Measurements from ENCODE around the gene GATB. TPM values are rescaled to one million over a fixed set of nuclear protein-coding genes. Genes with fewer than 3 reads are reported as not detected.

Gene GATB
- total and polyA plus RNA-seq, 11 donors = 32.8 to 182 (median 83.4) TPM

- no peak overlapping the region for H3K4me3 ChIP-seq
- 83 to 93% (median 84%) methylated on average over 4 of the region's 4 CpGs for WGBS, 4 donors
- no peak overlapping the region for H3K27ac ChIP-seq
- DNase-seq = no peak
- peaks cover 0 to 7% (median 0%) of the 10 kb centered on the region in 12 donors for H3K4me1 ChIP-seq
- no peaks in the 10 kb centered on the region for H3K27me3 ChIP-seq
- ATAC-seq = no peak
- H3K36me3 ChIP-seq = no peaks in the 10 kb centered on the region
- H3K9me3 ChIP-seq = no peaks in the 10 kb centered on the region
- intact Hi-C loops (cut with DNase I) = loop anchor here in 4 of 10 donors (10.0 kb wide), 3 partner anchors 588 to 618 kb away; no protein-coding TSS in a partner anchor
- no peak for TF ChIP-seq POLR2A (IDR thresholded peaks at IDR 0.05)
Measured at GRCh38 chr4:151766691-151767090, 5.9 kb upstream of the GATB start.

- no peak for DNase-seq
- no peak for ATAC-seq
- H3K36me3 ChIP-seq = peaks cover 0 to 36% (median 25%) of the 10 kb centered on the region in 9 donors
- peak overlapping the region in 1 of 12 donors; percentile 79 for H3K27ac ChIP-seq
- H3K4me3 ChIP-seq = peak overlapping the region; percentile 57 to 91 (median 76)
- no peaks in the 10 kb centered on the region for H3K9me3 ChIP-seq
- peaks cover 0 to 16% (median 7%) of the 10 kb centered on the region in 12 donors for H3K4me1 ChIP-seq
- no peaks in the 10 kb centered on the region for H3K27me3 ChIP-seq
- intact Hi-C loops (cut with DNase I) = loop anchor here in 6 of 10 donors (5.0 to 10.0 kb wide), 6 partner anchors 68 to 625 kb away; no protein-coding TSS in a partner anchor
- WGBS, 4 donors = 25 to 38% (median 30%) methylated on average over 3 of the region's 3 CpGs
- TF ChIP-seq POLR2A (IDR thresholded peaks at IDR 0.05) = no peak
- no peak for TF ChIP-seq CTCF (IDR thresholded peaks at IDR 0.05)
Measured at GRCh38 chr4:151760002-151760401, 805 bp downstream of the GATB start.

- TF ChIP-seq CTCF (IDR thresholded peaks at IDR 0.05) = no peak
- TF ChIP-seq POLR2A (IDR thresholded peaks at IDR 0.05) = no peak
- peaks cover 0 to 2% (median 0%) of the 10 kb centered on the region in 12 donors for H3K9me3 ChIP-seq
- 79 to 84% (median 81%) methylated on average over 5 of the region's 5 CpGs for WGBS, 4 donors
- no peak overlapping the region for H3K4me3 ChIP-seq
- H3K4me1 ChIP-seq = peaks cover 0 to 3% (median 0%) of the 10 kb centered on the region in 12 donors
- no peak overlapping the region for H3K27ac ChIP-seq
- intact Hi-C loops (cut with DNase I) = no loop called here
- H3K27me3 ChIP-seq = no peaks in the 10 kb centered on the region
- ATAC-seq = no peak
- peaks cover 0 to 76% (median 40%) of the 10 kb centered on the region in 9 donors for H3K36me3 ChIP-seq
- DNase-seq = no peak
Measured at GRCh38 chr4:151753056-151753455, 7.8 kb downstream of the GATB start.

GRCh38 chr4:151750156-151750555 is 10.7 kb downstream of the GATB start:
- Histone ChIP-seq H3K36me3 (peaks cover 0 to 47% (median 15%) of the 10 kb centered on the region in 9 donors), H3K9me3 (peaks cover 0 to 3% (median 0%) of the 10 kb centered on the region in 12 donors), H3K4me1 (peaks cover 0 to 20% (median 5%) of the 10 kb centered on the region in 12 donors), H3K27ac (no peak overlapping the region), H3K27me3 (no peaks in the 10 kb centered on the region), H3K4me3 (no peak overlapping the region)
- intact Hi-C loops (cut with DNase I) = no loop called here
- TF ChIP-seq CTCF (IDR thresholded peaks at IDR 0.05) (no peak), POLR2A (IDR thresholded peaks at IDR 0.05) (no peak)
- DNase-seq = no peak
- WGBS, 4 donors = 60 to 75% (median 69%) methylated on average over 6 of the region's 6 CpGs
- ATAC-seq = no peak

Measured in heart left ventricle (tissue), 16 donors.